Testis (tissue), 3 donors: ENCODE data around the gene SERPINB6. TPM values are rescaled to one million over a fixed set of nuclear protein-coding genes. Genes with fewer than 3 reads are reported as not detected.

ENCODE experiments used
- DNase-seq: peaks from one replicate; pipeline ENCODE4 v3.0.0-alpha.2; 2019
- H3K27ac ChIP-seq, 2 donors: fragments of 200-600 bp; sonication (generic); one replicate each; pipeline ENCODE4 v1.5.1; 2019
- H3K27me3 ChIP-seq: fragments of 200-600 bp; sonication (generic); one replicate; pipeline ENCODE4 v1.5.1; 2019
- H3K36me3 ChIP-seq: fragments of 200-600 bp; sonication (generic); one replicate; pipeline ENCODE4 v1.5.1; 2017; ENCODE audit warnings: low read depth; ENCODE audit errors: missing control alignments
- H3K4me1 ChIP-seq: fragments of 200-600 bp; sonication (generic); one replicate; pipeline ENCODE4 v1.5.1; 2019
- H3K4me3 ChIP-seq, 2 donors: fragments of 200-600 bp; sonication (generic); one replicate each; pipeline ENCODE4 v1.5.1; 2017 to 2019
- H3K9me3 ChIP-seq: fragments of 200-600 bp; sonication (generic); one replicate; pipeline ENCODE4 v1.5.1; 2017
- CTCF ChIP-seq, 3 experiments: fragments of 450-650 bp in 2 of 3; fragments of 200-600 bp in 1 of 3; sonication (generic) in 1 of 3; IDR thresholded peaks; one replicate each; pipeline ENCODE4 v1.5.1; 2016 to 2019; ENCODE audit warnings: antibody characterized with exemption in 3 of 3, mild to moderate bottlenecking in 2 of 3, moderate library complexity in 1 of 3
- POLR2A ChIP-seq: fragments of 450-650 bp; IDR thresholded peaks from one replicate; pipeline ENCODE4 v1.6.1; 2017; ENCODE audit warnings: antibody characterized with exemption, mild to moderate bottlenecking, moderate library complexity
- WGBS, 2 donors: methylation state at CpG; one replicate each; pipeline ENCODE4 v1.1.5; 2018; 5-methylcytosine and 5-hydroxymethylcytosine counted together
- intact Hi-C: fragments of 100-400 bp; cut with DNase I; formaldehyde crosslinking; loops from one replicate; pipeline ENCODE4 v1.15.1; 2023; ENCODE audit warnings: low total_unique reads
- polyA plus RNA-seq: library from polyadenylated mRNA; stranded (reverse); fragments of 350-450 nt; fragmentation: Illumina TruSeq; extraction: RNeasy Lipid Tissue Mini Kit (QIAGEN cat#74804); gene quantifications from one replicate; pipeline ENCODE4 v1.2.3, GENCODE V29; 2014; ENCODE audit warnings: low read depth, low replicate concordance; ENCODE audit not compliant: insufficient read depth
- total RNA-seq, 2 donors: library from RNA; depleted of rRNA; stranded (reverse); fragments of >200 nt; gene quantifications; one replicate each; pipeline ENCODE4 v1.2.3, GENCODE V29; 2016

SERPINB6 gene
- total and polyA plus RNA-seq, 3 donors from 2014 or later: 203 to 348 (median 281) TPM

- Histone ChIP-seq H3K36me3 (no peaks in the 10 kb centered on the region), H3K4me3 (no peak overlapping the region), H3K4me1 (peaks cover 13% of the 10 kb centered on the region), H3K9me3 (no peaks in the 10 kb centered on the region), H3K27ac (no peak overlapping the region), H3K27me3 (no peaks in the 10 kb centered on the region)
- peak; percentile 61 for DNase-seq
- 75 to 93% methylated on average over 4 of the region's 4 CpGs for WGBS, 2 donors
- intact Hi-C loops: loop anchor here (5.0 kb wide), 1 partner anchor 68 kb away; no protein-coding TSS in a partner anchor
- TF ChIP-seq POLR2A (no peak), CTCF (IDR thresholded peaks at IDR 0.05) (no peak)
These were observed 22.5 kb upstream of the SERPINB6 start for GRCh38 chr6:2993755-2994317.

- DNase-seq: no peak
- Histone ChIP-seq H3K4me1 (peaks cover 16% of the 10 kb centered on the region), H3K27ac (peak overlapping the region in 1 of 2 donors; percentile 94), H3K27me3 (no peaks in the 10 kb centered on the region), H3K4me3 (no peak overlapping the region), H3K36me3 (no peaks in the 10 kb centered on the region), H3K9me3 (no peaks in the 10 kb centered on the region)
- intact Hi-C loops: loop anchor here (5.0 kb wide), 1 partner anchor 70 kb away; no protein-coding TSS in a partner anchor
- TF ChIP-seq POLR2A: no peak
- TF ChIP-seq CTCF (IDR thresholded peaks at IDR 0.05): no peak
- WGBS, 2 donors: 96 to 97% methylated on average over 6 of the region's 6 CpGs
These were observed 21.1 kb upstream of the SERPINB6 start for GRCh38 chr6:2992330-2992979.

GRCh38 chr6:2990932-2991506 is 19.7 kb upstream of the SERPINB6 start:
- Histone ChIP-seq H3K36me3 (no peaks in the 10 kb centered on the region), H3K27me3 (no peaks in the 10 kb centered on the region), H3K9me3 (no peaks in the 10 kb centered on the region), H3K4me1 (peaks cover 16% of the 10 kb centered on the region), H3K27ac (peak overlapping the region; percentile 94 to 97), H3K4me3 (peak overlapping the region; percentile 67 to 82)
- WGBS, 2 donors: 2% methylated on average over 10 of the region's 10 CpGs
- DNase-seq: no peak
- intact Hi-C loops: loop anchor here (2.0 to 5.0 kb wide), 2 partner anchors 20 to 71 kb away; partner anchors contain the start of gene SERPINB6
- TF ChIP-seq CTCF (IDR thresholded peaks at IDR 0.05) (no peak), POLR2A (no peak)

GRCh38 chr6:2990248-2990931 is 19.0 kb upstream of the SERPINB6 start:
- whole genome bisulfite sequencing, 2 donors: 2% methylated on average over 19 of the region's 19 CpGs
- no peaks in the 10 kb centered on the region for H3K9me3 ChIP-seq
- intact Hi-C loops: loop anchor here (2.0 to 5.0 kb wide), 2 partner anchors 20 to 72 kb away; partner anchors contain the start of gene SERPINB6

More at GRCh38 chr6:2990248-2990931, 19.0 kb upstream of the SERPINB6 start:
- peaks cover 16% of the 10 kb centered on the region for H3K4me1 ChIP-seq
- no peaks in the 10 kb centered on the region for H3K36me3 ChIP-seq
- peak overlapping the region; percentile 67 to 82 for H3K4me3 ChIP-seq
- H3K27me3 ChIP-seq: no peaks in the 10 kb centered on the region
- peak; percentile 73 for DNase-seq
- TF ChIP-seq CTCF (IDR thresholded peaks at IDR 0.05) (no peak), POLR2A (no peak)
- H3K27ac ChIP-seq: peak overlapping the region; percentile 94 to 97
